ENCODE measurements around the gene NEK1. TPM values are rescaled to one million over a fixed set of nuclear protein-coding genes. Genes with fewer than 3 reads are reported as not detected.

Gene NEK1
- total and polyA plus RNA-seq, 2 of the 4 experiments (the other 2 are of a cell fraction), result 3.3 to 3.9 TPM

- Histone ChIP-seq H4K91ac (ENCODE audit: insufficient read depth, low read depth, low read length) (no peak overlapping the region), H3K4me1 (ENCODE audit: control insufficient read depth, insufficient read depth, low read length) (no peaks in the 10 kb centered on the region), H3K4me2 (ENCODE audit: low read depth, low read length) (no peak overlapping the region), H2AFZ (replicated peaks; ENCODE audit: low read length, poor library complexity) (no peak overlapping the region), H3K18ac (ENCODE audit: low read depth, low read length) (no peak overlapping the region), H2BK5ac (ENCODE audit: low read depth, low read length, poor library complexity, severe bottlenecking) (no peak overlapping the region), H3K27ac (ENCODE audit: insufficient read depth, low read length) (no peak overlapping the region), H3K4ac (ENCODE audit: low read depth, low read length) (no peak overlapping the region), H4K20me1 (ENCODE audit: insufficient read depth, low read length) (no peaks in the 10 kb centered on the region), H3K14ac (replicated peaks; ENCODE audit: low read depth, low read length) (no peak overlapping the region), H4K5ac (ENCODE audit: low read depth, low read length) (no peak overlapping the region), H2AK9ac (replicated peaks; ENCODE audit: low read depth, low read length, poor library complexity) (no peak overlapping the region), H3K23ac (ENCODE audit: low read depth, low read length) (no peak overlapping the region), H2BK15ac (ENCODE audit: low read depth, low read length) (no peak overlapping the region), H2AK5ac (ENCODE audit: low read depth, low read length) (no peak overlapping the region), H3K9me1 (ENCODE audit: insufficient read depth, low read length) (no peaks in the 10 kb centered on the region), H3K27me3 (ENCODE audit: control insufficient read depth, insufficient read depth, low read length) (no peaks in the 10 kb centered on the region), H3K9me3 (ENCODE audit: control insufficient read depth, insufficient read depth, low read length) (no peaks in the 10 kb centered on the region), H3K36me3 (ENCODE audit: control insufficient read depth, insufficient read depth, low read length) (no peaks in the 10 kb centered on the region), H2BK20ac (ENCODE audit: low read depth, low read length) (no peak overlapping the region), H2BK120ac (ENCODE audit: low read depth, low read length) (no peak overlapping the region), H3K4me3 (ENCODE audit: insufficient read depth, low read depth, low read length) (no peak overlapping the region), H4K8ac (ENCODE audit: low read depth in 2 of 2, low read length in 2 of 2) (no peak overlapping the region), H3K79me1 (ENCODE audit: low read depth in 1 of 2, low read length in 2 of 2) (no peaks in the 10 kb centered on the region), H3K9ac (ENCODE audit: low read depth, low read length) (no peak overlapping the region), H3K56ac (ENCODE audit: extremely low read depth, insufficient read depth, low read length) (no peak overlapping the region)
- peak; percentile 92 for ATAC-seq (ENCODE audit: low read depth)
- intact Hi-C loops (cut with micrococcal nuclease) (loop anchor here (1.0 to 10.0 kb wide), 4 partner anchors 73 to 644 kb away; partner anchors contain the start of gene SH3RF1), dilution Hi-C loops (cut with HindIII; ENCODE audit: low sequenced_read_pairs, unreplicated experiment) (no loop called here), in situ Hi-C loops (cut with MboI; ENCODE audit: low sequenced_read_pairs) (no loop called here)
- POLR2A ChIA-PET (ENCODE audit: unreplicated experiment), result no interaction called here
- TF ChIP-seq CEBPB (IDR thresholded peaks at IDR 0.05; ENCODE audit: low read depth, low read length) (0 out of 2 replicates have a peak, but pooled peaks have one; percentile 25), BHLHE40 (IDR thresholded peaks at IDR 0.05; ENCODE audit: low read depth, low read length) (no peak), RAD21 (IDR thresholded peaks at IDR 0.05; ENCODE audit: low read length) (peak; percentile 60), CHD1 (IDR thresholded peaks at IDR 0.05; ENCODE audit: low read depth, low read length) (no peak), POLR2A (IDR thresholded peaks at IDR 0.05; ENCODE audit: low read depth, low read length) (no peak), CTCF (conservative IDR thresholded peaks at IDR 0.05; ENCODE audit: low read depth, low read length) (peak; percentile 74), SMC3 (IDR thresholded peaks at IDR 0.05; ENCODE audit: low read depth, low read length) (peak; percentile 63)
- TF ChIP-seq, protein P1, sequence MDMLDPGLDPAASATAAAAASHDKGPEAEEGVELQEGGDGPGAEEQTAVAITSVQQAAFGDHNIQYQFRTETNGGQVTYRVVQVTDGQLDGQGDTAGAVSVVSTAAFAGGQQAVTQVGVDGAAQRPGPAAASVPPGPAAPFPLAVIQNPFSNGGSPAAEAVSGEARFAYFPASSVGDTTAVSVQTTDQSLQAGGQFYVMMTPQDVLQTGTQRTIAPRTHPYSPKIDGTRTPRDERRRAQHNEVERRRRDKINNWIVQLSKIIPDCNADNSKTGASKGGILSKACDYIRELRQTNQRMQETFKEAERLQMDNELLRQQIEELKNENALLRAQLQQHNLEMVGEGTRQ (IDR thresholded peaks at IDR 0.05; ENCODE audit: low read depth, low read length), result no peak
- peak; percentile 67 for DNase-seq
- no TSS peak for BruUV-seq (replicated peaks)
- CTCF ChIA-PET, result interaction anchor here (0.6 to 2.7 kb wide), 10 partner anchors 10 to 685 kb away, joined by 3 to 10 read pairs (median 4); no protein-coding TSS in a partner anchor
- no CpG with 5 or more reads among the region's 2 CpGs for WGBS, 2 experiments (ENCODE audit: extremely low coverage in 2 of 2, insufficient read length in 1 of 2)
Observed at GRCh38 chr4:169566021-169566818, 46.2 kb downstream of the NEK1 start.

All from IMR-90 (cell line).